GM21381 (cell line): ENCODE measurements around the gene ADSS1.
A peak's percentile ranks its signal among the peaks of the same experiment; 100 is the strongest.

ENCODE experiments used
- ATAC-seq: cut with Tn5 transposase; IDR thresholded peaks from one replicate; pipeline ENCODE4 v1.9.1; 2021; ENCODE audit warnings: mild to moderate bottlenecking, moderate library complexity; ENCODE audit not compliant: unreplicated experiment

ADSS1 gene

GRCh38 chr14:104723651-104724406 is at the start of gene ADSS1:
ADSS1 (plus strand) TSS chr14:104724229; CDS start chr14:104724271, 42 bp downstream.
- ATAC-seq: no peak

DNA sequence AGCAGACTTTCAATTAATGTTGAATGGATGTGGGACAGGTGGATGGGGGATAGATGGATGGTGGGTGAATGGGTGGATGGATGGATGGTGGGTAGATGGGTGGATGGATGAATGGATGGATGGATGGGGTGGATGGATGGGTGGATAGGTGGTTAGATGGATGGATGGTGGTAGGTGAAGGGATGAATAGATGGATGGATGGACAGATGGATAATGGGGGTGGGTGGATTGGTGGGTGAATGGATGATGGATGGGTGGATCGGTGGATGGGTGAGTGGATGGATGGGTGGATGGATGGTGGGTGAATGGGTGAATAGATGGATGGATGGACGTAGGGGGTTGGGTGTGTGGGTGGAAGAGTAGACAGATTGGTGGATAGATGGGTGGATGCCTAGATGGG is 48.6 kb upstream of the ADSS1 start:
- no peak for ATAC-seq

GRCh38 chr14:104676130-104676693 is 47.8 kb upstream of the ADSS1 start:
- ATAC-seq: no peak

DNA sequence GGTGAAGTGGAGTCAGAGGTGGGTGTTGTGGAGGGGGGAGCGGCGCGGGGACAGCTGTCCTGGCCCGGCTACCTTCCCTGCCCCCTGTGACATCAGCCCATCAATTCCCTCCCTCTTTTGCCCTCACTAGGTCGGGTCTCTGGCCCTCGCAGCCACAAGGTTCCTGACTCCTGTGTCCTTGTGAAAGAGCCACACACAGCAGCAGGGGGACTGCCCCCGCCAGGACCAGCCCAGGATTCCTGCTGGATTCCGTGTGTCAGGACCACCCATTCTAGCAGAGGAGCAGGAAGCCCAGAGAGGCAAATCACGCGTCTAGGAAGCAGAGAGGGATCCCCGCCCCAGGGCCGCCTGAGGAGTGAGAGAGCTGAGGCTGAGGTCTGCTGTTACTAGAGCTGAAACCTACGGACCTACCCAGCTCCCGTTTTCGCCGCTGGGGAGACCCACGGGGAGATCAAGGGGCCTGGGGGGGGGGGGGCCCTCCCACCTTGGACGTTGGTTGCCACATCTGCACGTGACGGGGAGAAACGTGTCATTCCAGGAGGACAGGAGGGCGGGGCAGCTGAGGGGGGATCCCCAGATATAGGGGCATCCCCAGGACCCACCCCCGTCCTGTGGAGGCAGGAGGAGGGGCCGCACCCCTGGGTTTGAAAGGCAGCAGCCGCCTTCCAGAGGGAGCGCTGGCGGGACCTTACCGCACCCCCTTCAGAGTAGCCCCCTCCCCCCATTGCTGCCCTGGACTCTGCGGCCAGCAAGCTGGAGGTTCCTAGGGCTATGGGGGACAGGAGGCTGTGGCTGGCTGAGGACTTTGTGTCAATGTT is 47.1 kb upstream of the ADSS1 start:
- ATAC-seq: peak; percentile 30

DNA sequence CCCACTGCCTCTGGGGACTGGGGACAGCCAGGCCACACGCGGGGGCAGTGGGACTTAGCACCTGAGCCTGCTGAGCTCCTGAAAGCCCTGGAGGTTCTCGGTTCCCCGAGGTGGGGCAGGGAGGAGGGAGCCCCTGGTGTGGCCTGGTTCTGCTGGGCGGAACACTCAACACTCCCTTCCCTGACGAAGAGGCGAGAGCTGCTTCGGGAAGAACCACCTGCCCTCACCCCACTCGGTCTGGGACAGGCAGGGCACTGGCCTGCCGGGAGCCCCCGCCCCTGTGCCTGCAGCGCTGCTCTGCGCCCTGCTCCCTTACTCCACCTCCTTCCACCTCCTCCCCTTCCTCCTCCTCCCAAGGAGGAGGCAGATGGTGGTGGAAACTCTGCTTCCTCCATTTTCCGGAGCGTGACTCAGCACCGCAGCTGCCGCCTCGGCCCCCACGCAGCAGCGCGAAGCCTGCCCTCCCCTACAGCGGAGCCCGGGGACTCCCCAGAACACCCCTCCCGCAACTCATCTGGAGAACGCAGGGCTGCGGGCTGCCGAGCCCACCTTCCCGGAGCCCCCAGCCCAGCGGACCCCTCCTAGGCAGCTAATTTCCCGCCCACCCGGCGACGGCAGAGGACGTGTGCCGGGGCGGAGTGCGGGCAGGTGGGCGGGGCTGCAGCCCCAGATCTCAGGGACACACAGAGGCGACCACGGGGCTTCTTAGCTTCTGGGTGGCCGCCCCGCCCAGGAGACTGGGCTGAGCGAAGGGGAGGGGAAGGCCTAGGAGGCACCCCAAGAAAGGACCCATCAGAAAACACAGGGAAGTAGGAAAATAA is 46.3 kb upstream of the ADSS1 start:
- ATAC-seq: peak; percentile 41

DNA sequence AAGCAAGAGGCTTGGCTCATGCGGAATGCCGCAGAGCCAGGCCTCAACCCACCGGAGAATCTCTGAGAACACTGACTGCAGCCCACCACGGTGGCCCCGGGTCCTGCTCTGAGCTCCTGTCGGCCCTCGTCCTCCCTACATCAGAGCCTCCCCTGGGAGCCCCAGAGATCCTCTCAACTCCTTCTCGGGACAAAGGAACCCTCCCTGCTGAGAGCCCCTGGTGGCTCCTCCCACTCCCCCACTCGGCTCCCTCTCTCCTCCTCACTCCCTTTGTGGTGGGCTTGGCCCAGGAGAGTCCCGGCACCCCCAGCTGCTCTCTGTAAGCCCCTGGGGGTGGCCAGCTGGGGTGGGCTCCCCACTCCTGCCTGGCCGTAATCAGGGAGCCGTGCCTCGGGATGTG is 45.7 kb upstream of the ADSS1 start:
- ATAC-seq: peak; percentile 10

GRCh38 chr14:104678901-104679705 is 44.9 kb upstream of the ADSS1 start:
- no peak for ATAC-seq

DNA sequence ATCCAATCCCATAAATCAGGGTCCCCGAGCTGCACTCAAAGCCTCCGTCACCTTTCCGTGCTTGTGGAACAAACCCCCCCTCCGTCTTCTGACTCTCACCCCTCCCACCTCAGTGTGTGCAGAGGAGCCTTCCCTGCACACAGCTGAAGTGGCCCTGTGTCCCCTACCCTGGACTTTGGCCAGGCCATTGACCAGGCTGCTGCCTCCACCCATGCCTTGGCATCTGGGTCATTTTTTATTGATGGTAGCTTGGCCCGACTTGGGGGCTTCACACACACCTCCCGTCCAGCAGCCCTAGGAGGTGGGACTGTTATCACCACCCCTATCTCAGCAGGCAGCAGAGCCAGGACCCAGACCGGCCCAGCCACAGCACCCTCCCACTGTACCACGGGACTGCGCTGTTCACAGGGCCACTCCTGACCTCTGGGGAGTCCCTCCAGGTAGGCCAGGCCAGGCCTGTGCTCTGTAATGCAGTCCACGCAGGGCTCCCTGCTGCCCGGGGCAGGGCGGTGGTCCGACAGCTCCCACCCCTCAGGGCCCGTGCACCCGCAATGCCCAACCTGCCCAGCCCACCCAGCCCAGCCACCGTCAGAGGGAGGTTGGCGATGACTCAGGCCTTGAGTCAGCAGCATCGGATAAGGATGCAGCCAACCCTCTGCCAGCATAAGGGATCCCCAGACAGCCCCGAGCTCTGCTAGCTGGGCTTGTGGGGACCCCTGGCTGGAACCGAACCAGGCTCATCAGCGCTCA is 43.8 kb upstream of the ADSS1 start:
- no peak for ATAC-seq

DNA sequence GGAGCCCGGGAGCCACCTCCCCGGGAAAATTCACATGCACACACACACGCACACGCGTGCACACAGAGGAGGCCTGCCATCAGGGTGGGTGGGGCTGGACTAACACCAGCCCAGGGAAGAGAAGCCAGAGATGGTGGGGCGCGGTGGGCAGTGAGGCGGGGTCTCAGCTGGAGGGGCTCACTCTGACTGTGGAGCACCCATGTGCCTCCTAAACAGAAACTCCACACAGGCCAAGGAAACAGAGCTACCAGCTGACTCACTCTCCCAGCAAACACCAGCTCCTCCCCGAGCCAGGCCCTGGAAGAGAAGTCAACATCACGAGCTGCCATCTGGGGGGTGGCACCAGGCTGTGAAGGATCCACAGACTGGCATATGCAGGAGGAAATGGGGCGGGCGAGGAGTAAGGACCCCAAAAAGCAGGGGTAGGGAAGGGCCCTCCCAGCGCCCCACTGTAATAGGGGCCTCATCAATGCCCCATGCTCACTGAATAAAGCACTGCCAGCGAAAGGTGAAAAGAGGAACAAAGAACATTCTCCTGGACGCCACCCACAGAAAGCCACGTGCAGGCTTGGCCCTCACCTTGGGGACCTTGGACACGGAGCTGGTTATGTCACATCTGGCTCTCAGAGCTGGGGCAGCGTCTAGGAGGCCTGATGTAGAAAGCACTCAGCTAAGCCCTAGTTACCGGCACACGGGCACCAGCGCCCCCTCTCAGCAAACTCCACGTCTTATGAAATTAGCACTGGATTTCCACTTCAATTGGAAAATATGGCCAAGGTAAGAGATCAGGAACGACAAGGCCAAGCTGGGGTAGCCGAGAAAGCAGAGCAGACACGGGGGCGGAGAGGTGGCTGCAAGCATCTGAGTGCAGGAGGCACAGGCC is 43.0 kb upstream of the ADSS1 start:
- no peak for ATAC-seq

DNA sequence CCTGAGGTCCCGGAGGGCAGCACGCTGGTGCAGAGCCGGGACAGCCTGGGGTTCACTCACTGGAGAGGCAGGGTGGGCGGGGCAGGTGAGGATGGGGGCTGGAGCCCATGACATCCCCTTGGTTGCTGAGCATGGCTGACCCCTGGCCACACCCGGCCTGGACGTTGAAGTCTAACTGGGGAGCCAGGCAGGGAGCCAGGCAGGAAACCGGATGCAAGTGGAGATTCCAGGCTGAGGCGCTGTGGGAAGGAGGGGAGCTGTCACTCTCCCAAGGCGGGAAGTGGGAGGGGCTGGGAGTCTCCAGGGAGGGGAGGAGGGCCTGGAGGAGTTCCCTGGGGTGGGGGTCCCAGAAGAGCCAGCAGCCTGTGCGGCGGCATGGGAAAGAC is 42.3 kb upstream of the ADSS1 start:
- no peak for ATAC-seq

DNA sequence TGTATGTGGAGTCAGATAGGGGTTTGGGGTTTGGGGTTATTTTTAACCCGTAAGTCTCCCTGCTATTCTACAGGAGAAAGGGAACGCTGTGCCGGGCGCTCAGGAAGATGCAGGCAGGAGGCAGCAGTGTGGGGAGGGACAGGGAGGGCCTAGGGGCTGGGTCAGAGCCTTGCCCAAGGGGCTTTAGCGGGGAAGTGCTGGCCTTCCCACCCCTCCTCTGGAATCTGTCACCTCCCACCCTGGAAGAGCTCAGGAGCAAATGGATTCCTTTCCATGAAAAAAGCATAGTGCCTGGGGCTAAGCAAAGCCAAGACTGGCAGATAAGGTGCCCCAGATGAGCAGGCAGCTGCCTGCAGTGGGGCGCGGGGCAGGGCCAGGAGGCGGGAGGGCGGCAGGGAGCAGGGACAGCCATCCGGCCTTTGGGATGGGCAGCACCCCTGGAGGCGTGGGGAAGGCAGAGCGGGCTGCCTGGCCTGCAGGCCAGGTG is 41.9 kb upstream of the ADSS1 start:
- ATAC-seq: no peak

DNA sequence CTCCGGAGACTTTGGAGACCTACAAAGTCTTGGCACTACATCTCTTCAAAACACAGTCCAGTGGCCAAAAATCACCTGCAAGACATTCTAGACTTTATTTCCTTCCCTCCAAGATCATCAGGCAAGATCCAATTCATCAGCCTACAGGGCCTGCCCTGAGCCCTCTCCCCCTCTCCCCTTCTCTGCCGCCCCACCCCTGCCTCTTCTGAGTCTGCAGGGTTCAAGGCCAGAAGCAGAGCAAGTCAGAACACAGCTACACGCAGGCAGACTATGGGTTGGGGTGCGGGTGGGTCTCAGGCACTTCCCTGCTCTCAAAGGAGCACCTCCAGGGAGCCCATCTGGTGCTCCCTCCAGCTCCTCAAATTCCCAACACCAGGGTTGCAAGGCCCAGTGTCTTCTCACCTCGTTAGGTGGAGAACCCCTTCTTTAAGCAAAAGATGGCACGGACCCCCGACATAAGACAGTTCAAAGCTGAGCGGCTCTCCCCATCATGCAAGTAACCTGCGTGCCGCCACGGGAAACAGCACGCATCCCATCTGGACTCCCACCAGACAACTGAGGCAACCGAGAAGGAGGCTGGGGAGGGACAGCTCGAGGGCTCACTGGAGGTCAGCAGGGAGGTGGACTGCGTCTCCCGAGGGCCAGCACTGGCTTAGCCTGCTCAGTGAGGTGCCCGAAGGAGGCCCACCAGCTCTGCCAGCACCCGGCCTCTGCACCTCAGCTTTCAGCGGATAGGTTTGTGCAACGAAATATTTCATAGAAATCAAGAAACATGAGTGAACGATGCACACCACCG is 40.2 kb upstream of the ADSS1 start:
- ATAC-seq: no peak

DNA sequence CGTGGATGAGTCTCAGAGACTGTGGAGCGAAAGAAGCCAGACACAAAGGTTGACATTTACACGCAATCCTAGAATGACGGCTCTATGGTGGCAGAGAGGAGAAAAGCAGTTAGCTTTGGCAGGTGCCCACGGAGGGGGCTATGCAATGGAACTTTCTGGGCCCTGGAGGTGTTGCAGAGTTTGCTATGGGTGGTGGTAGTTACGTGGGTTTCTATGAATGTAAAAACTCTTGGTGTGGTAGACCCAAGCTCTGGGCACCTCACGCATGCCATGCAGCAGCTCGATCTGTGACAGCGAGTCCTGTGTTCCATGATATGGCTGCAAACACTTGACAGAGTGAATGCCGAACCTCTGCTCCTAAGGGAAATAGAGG is 39.6 kb upstream of the ADSS1 start:
- ATAC-seq: no peak

DNA sequence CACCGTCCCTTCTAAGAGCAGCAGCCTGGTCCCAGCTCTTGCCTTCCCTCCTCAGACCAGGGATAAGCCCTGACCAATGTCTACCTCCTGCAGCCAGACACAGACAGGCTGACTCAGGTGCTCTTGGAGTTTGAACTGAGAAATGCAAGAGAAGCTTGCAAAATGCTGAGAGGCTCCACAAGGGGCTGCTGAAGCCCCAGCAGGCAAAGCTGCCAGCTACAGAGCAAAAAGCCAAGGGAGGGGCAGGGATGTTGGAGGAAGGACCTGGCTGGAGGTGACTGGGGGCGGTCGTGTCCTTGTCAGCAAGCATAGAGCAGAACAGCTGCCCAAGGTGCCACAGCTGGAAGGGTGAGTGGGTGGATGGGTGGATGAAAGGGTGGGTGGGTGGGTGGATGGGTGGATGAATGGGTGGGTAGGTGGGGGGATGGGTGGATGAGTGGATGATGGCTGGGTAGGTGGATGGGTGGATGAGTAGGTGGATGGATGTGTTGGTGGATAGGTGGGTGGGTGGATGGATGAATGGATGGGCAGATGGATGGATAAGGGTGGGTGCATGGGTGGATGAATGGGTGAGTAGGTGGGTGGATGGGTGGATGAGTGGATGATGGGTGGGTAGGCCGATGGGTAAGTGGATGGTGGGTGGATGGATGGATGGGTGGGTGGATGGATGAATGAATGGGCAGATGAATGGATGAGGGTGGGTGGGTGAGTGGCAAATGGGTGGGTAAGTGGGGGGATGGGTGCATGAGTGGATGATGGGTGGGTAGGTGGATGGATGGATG is 38.6 kb upstream of the ADSS1 start:
- ATAC-seq: no peak

- no peak for ATAC-seq
Measured at GRCh38 chr14:104685998-104686610, 37.9 kb upstream of the ADSS1 start.
